SU-DHL-6 (cell line): ENCODE results near the gene ITPK1.

Experiments used
- H2AFZ ChIP-seq: fragments of 200-600 bp; sonication (generic); 2 replicates; pipeline ENCODE4 v1.6.1; 2014; ENCODE audit warnings: low read depth, mild to moderate bottlenecking, moderate library complexity, mixed read lengths, antibody characterized with exemption, low read length; ENCODE audit not compliant: severe bottlenecking
- H3F3A ChIP-seq: fragments of 200-600 bp; shearing (Covaris generic); 2 replicates; pipeline ENCODE4 v1.6.0; 2016; ENCODE audit warnings: antibody characterized with exemption, mild to moderate bottlenecking; ENCODE audit not compliant: insufficient read depth
- H3K27ac ChIP-seq: fragments of 200-600 bp; sonication (generic); 2 replicates; pipeline ENCODE4 v1.5.1; 2016; ENCODE audit warnings: low read depth, mild to moderate bottlenecking, low read length, moderate library complexity, mixed read lengths
- H3K27me3 ChIP-seq: fragments of 200-600 bp; sonication (generic), shearing (Covaris generic); 2 replicates; pipeline ENCODE4 v1.6.0; 2014; ENCODE audit warnings: mild to moderate bottlenecking, low read length
- H3K36me3 ChIP-seq: fragments of 200-600 bp; sonication (generic); 2 replicates; pipeline ENCODE4 v1.6.1; 2014; ENCODE audit warnings: mild to moderate bottlenecking, low read length, mixed read lengths
- H3K4me2 ChIP-seq: fragments of 300-600, 200-600 bp; shearing (Covaris generic), sonication (generic); 2 replicates; pipeline ENCODE4 v1.6.0; 2014; ENCODE audit warnings: low read length, low read depth, mild to moderate bottlenecking; ENCODE audit not compliant: poor library complexity, severe bottlenecking
- H3K4me3 ChIP-seq: fragments of 200-600 bp; sonication (generic); 2 replicates; pipeline ENCODE4 v1.5.1; 2014; ENCODE audit warnings: antibody characterized with exemption, low read length, mild to moderate bottlenecking, mixed read lengths; ENCODE audit not compliant: insufficient read depth, poor library complexity, severe bottlenecking
- H3K79me2 ChIP-seq: fragments of 200-600 bp; sonication (generic); 2 replicates; pipeline ENCODE4 v1.6.1; 2014; ENCODE audit warnings: mild to moderate bottlenecking, low read length, moderate library complexity; ENCODE audit not compliant: insufficient read depth
- H3K9ac ChIP-seq: fragments of 200-600 bp; sonication (generic); 2 replicates; pipeline ENCODE4 v1.7.0; 2014; ENCODE audit warnings: mild to moderate bottlenecking, low read length
- H3K9me2 ChIP-seq: fragments of 200-600 bp; sonication (generic); replicated peaks from 2 replicates; pipeline ENCODE4 v1.6.1; 2014; ENCODE audit warnings: low read length; ENCODE audit not compliant: insufficient read depth
- H3K9me3 ChIP-seq: fragments of 200-600 bp; sonication (generic); 2 replicates; pipeline ENCODE4 v1.6.1; 2014; ENCODE audit warnings: low read length, mixed read lengths; ENCODE audit not compliant: insufficient read depth
- H4K20me1 ChIP-seq: fragments of 200-600 bp; sonication (generic); 2 replicates; pipeline ENCODE4 v1.6.1; 2014; ENCODE audit warnings: low read depth, mild to moderate bottlenecking, antibody characterized with exemption, low read length, moderate library complexity, mixed read lengths
- CTCF ChIP-seq: fragments of 200-600 bp; sonication (generic); IDR thresholded peaks from one replicate; pipeline ENCODE4 v1.5.1; 2017; ENCODE audit warnings: antibody characterized with exemption, mild to moderate bottlenecking, low read length, moderate library complexity; ENCODE audit not compliant: insufficient read depth, poor library complexity, severe bottlenecking
- EZH2phosphoT487 ChIP-seq: fragments of 200-600 bp; sonication (generic), shearing (Covaris generic); conservative IDR thresholded peaks from 2 replicates; pipeline ENCODE4 v1.6.1; 2018; ENCODE audit warnings: mild to moderate bottlenecking, antibody characterized with exemption, low read length, moderate library complexity, mixed read lengths

Gene ITPK1

DNA sequence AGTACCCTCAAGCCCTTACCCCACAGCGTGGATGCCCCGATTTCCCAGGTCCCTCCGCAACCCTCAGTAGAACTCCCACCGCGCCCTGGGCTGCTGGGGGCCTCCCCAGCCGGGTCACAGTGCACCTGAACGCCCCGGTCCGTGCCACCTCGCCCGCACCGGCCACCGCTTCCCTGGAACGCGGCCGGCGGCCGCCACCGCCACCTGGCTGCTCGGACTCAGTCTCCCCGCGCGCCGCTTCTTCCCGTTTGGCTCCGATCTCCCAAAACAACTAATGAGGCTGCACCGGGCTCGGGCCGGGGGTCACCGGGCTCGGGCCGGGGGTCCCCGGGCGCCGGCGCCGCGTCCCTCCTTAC, 1.0 kb downstream of the ITPK1 start:
- Histone ChIP-seq H2AFZ (peak overlapping the region; percentile 93), H3K4me2 (peak overlapping the region; percentile 94), H3K9me2 (no peaks in the 10 kb centered on the region), H3F3A (no peaks in the 10 kb centered on the region), H3K27me3 (no peaks in the 10 kb centered on the region), H4K20me1 (no peaks in the 10 kb centered on the region), H3K4me3 (peak overlapping the region; percentile 91), H3K9me3 (no peaks in the 10 kb centered on the region), H3K36me3 (no peaks in the 10 kb centered on the region), H3K9ac (peak overlapping the region; percentile 84), H3K27ac (no peak overlapping the region), H3K79me2 (no peaks in the 10 kb centered on the region)
- TF ChIP-seq CTCF (no peak), EZH2phosphoT487 (no peak)

DNA sequence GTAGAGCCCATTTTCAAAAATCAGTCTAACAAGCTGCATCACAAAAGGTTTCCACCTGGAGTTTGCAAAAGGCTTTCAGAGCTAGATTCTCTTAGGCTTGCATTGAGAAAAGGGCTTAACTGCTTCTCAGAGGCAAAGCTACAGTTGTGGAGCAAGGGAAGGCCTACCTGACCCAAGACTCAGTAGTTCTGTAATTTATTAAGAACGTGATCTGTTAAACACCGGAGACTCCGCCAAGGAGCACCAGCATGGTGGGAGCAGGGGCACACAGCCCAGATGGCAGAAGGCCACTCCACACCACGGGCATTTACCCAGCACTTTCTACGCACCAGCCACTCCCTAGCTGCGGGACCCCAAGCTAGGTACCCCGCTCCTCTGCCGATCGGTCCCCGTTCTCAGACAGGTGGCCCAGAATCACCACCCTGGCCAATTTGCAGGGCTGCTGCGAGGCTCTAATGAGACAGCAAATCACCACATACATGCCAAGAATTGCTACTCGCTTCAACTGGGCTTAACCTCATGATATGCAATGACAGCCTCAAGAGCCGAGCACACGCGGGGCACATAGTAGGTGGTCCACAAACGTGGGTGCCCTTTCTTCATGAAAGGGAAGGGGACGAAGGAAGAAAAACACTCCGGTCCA, 1.5 kb downstream of the ITPK1 start:
- no peaks in the 10 kb centered on the region for H3F3A ChIP-seq
- TF ChIP-seq CTCF (no peak), EZH2phosphoT487 (no peak)
- no peaks in the 10 kb centered on the region for H3K79me2 ChIP-seq
- H4K20me1 ChIP-seq, result no peaks in the 10 kb centered on the region
- peak overlapping the region; percentile 91 for H3K4me3 ChIP-seq
- peak overlapping the region; percentile 84 for H3K9ac ChIP-seq
- no peaks in the 10 kb centered on the region for H3K9me2 ChIP-seq
- no peak overlapping the region for H3K27ac ChIP-seq
- H3K9me3 ChIP-seq, result no peaks in the 10 kb centered on the region
- H3K4me2 ChIP-seq, result peak overlapping the region; percentile 94
- no peak overlapping the region for H2AFZ ChIP-seq
- H3K27me3 ChIP-seq, result no peaks in the 10 kb centered on the region
- no peaks in the 10 kb centered on the region for H3K36me3 ChIP-seq

DNA sequence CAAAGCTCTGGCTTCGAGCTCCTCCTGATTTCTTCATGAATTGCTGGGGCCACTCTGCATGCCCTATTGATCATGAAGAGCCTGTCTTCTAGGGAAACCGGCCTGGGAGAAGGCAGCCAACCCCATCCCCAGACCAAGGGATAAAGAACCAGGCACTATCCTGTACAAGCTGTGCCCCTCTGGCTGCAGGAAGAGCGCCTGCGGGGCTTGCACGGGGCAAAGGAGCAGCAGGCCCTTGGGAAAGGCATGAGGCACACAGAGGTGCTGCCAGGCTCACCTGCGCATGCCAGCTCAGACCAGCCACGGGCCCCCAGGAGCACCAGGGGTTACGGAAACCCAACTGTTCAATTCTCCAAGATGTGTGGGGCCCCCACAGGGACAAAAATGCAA, 2.1 kb downstream of the ITPK1 start:
- no peak for TF ChIP-seq EZH2phosphoT487
- no peak for TF ChIP-seq CTCF
- Histone ChIP-seq H3F3A (no peaks in the 10 kb centered on the region), H3K27ac (no peak overlapping the region), H3K9ac (no peak overlapping the region), H3K36me3 (no peaks in the 10 kb centered on the region), H3K27me3 (no peaks in the 10 kb centered on the region), H3K9me2 (no peaks in the 10 kb centered on the region), H3K9me3 (no peaks in the 10 kb centered on the region), H3K4me3 (no peak overlapping the region), H3K4me2 (peak overlapping the region; percentile 94), H3K79me2 (no peaks in the 10 kb centered on the region), H4K20me1 (no peaks in the 10 kb centered on the region), H2AFZ (no peak overlapping the region)
